Smooth muscle cell (in vitro differentiated cells): ENCODE data around the gene METAP1. TPM values are rescaled to one million over a fixed set of nuclear protein-coding genes. Genes with fewer than 3 reads are reported as not detected.
A peak's percentile ranks its signal among the peaks of the same experiment; 100 is the strongest.
"Not testable (repeated sequence)": the region's sequence is repeated elsewhere in the genome, so short reads cannot be mapped to it uniquely, and the experiment has no call there.

ENCODE experiments used
- DNase-seq: peaks from one replicate; lab custom pipeline; 2025; ENCODE audit not compliant: unreplicated experiment; lab: John Stamatoyannopoulos, UW
- H2AFZ ChIP-seq: fragments of 200-600 bp; sonication (generic); 2 replicates; pipeline ENCODE4 v1.6.0; 2016; ENCODE audit warnings: antibody characterized with exemption, low read depth, mild to moderate bottlenecking
- H3F3A ChIP-seq: fragments of 200-600 bp; sonication (generic); 2 replicates; pipeline ENCODE4 v1.6.0; 2017; ENCODE audit warnings: antibody characterized with exemption, low read depth
- H3K27ac ChIP-seq: fragments of 200-600 bp; sonication (generic); 2 replicates; pipeline ENCODE4 v1.5.1; 2016; ENCODE audit warnings: low read depth, mild to moderate bottlenecking
- H3K27me3 ChIP-seq: fragments of 200-600 bp; sonication (generic); 2 replicates; pipeline ENCODE4 v1.6.1; 2016; ENCODE audit warnings: low read depth, mild to moderate bottlenecking
- H3K36me3 ChIP-seq: fragments of 200-600 bp; sonication (generic); 2 replicates; pipeline ENCODE4 v1.5.1; 2016; ENCODE audit warnings: low read depth
- H3K4me1 ChIP-seq: fragments of 200-600 bp; sonication (generic); 2 replicates; pipeline ENCODE4 v1.5.1; 2016; ENCODE audit warnings: low read depth
- H3K4me2 ChIP-seq: fragments of 200-600 bp; sonication (generic); 2 replicates; pipeline ENCODE4 v1.6.0; 2016; ENCODE audit warnings: mild to moderate bottlenecking
- H3K4me3 ChIP-seq: fragments of 200-600 bp; sonication (generic); 2 replicates; pipeline ENCODE4 v1.5.1; 2016; ENCODE audit warnings: mild to moderate bottlenecking
- H3K79me2 ChIP-seq: fragments of 200-600 bp; sonication (generic); 2 replicates; pipeline ENCODE4 v1.6.0; 2016; ENCODE audit warnings: low read depth, mild to moderate bottlenecking
- H3K9ac ChIP-seq: fragments of 200-600 bp; sonication (generic); 2 replicates; pipeline ENCODE4 v1.6.0; 2016; ENCODE audit warnings: low read depth
- H3K9me3 ChIP-seq: fragments of 200-600 bp; sonication (generic); replicated peaks from 2 replicates; pipeline ENCODE4 v1.5.1; 2016; ENCODE audit warnings: low read depth
- H4K20me1 ChIP-seq: fragments of 200-600 bp; sonication (generic); 2 replicates; pipeline ENCODE4 v1.6.0; 2016; ENCODE audit warnings: low read depth
- CTCF ChIP-seq: fragments of 200-600 bp; sonication (generic); IDR thresholded peaks from 2 replicates; pipeline ENCODE4 v1.5.1; 2017; ENCODE audit warnings: borderline replicate concordance, mild to moderate bottlenecking, antibody characterized with exemption; ENCODE audit not compliant: insufficient read depth, poor library complexity, severe bottlenecking
- WGBS: methylation state at CpG from one replicate; pipeline ENCODE4 v1.1.7; 2016; ENCODE audit warnings: low lambda C conversion rate; 5-methylcytosine and 5-hydroxymethylcytosine counted together
- polyA plus RNA-seq: library from polyadenylated mRNA; unstranded; fragments of >200 nt; fragmentation: Nextera tagmentation; extraction: Ambion mirVana; gene quantifications from 2 replicates; pipeline ENCODE4 v1.2.1, GENCODE V29; 2016
- total RNA-seq: library from RNA; depleted of rRNA; stranded (reverse); fragments of >200 nt; gene quantifications from 2 replicates; pipeline ENCODE4 v1.2.3, GENCODE V29; 2014

METAP1 gene
- total and polyA plus RNA-seq, 2 experiments from 2014 or later: 19.1 to 73.3 TPM

DNA sequence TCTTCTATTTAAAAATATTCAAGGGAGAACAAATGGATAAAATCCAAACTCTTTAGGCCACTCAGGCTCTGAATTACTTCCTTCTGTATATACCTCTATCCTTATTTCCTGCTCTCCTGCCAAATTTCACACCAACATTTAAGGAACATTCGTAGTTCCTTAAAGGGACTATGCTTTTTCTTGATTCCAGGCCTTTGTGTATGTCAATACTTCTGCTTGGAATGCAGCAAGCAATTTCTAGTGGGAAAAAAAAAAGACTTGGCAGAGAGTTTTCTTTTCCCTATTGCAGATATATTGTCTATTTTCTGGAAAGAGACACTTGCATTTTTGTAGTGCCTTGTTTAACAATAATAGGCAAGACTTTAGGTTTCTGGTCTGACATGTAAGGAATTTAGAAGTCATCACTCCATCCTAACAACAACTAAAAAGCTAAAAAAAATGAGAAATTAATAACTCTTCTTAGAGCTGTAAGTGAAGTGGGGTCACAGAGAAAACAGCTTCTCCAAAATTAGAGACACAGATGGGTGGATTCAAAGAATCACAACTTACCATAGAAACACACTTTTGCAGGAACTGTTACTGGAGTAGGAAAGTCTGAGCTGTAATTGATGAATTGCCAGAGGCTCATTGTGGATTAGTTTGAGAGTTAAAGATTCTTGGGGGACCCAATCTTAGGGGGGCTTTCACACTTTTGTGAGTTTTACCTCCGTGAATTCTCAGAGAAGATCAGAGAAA, 95.1 kb downstream of the METAP1 start:
- Histone ChIP-seq H3K27me3 (no peaks in the 10 kb centered on the region), H2AFZ (peak overlapping the region; percentile 39), H3K36me3 (no peaks in the 10 kb centered on the region), H3K79me2 (peaks cover 43% of the 10 kb centered on the region), H3K4me2 (peak overlapping the region; percentile 89), H3K9ac (no peak overlapping the region), H3K27ac (peak overlapping the region; percentile 38), H4K20me1 (peaks cover 8% of the 10 kb centered on the region), H3F3A (peaks cover 5% of the 10 kb centered on the region), H3K9me3 (no peaks in the 10 kb centered on the region), H3K4me1 (peaks cover 26% of the 10 kb centered on the region), H3K4me3 (peak overlapping the region; percentile 91)
- TF ChIP-seq CTCF: no peak
- WGBS: 53% methylated on average over 2 of the region's 2 CpGs
- DNase-seq: no peak

GRCh38 chr4:99091216-99091575, 95.7 kb downstream of the METAP1 start:
- H4K20me1 ChIP-seq: peaks cover 4% of the 10 kb centered on the region
- WGBS: 31% methylated on average over 2 of the region's 2 CpGs
- peak overlapping the region; percentile 1 for H3K4me3 ChIP-seq
- H3K4me1 ChIP-seq: peaks cover 26% of the 10 kb centered on the region
- no peaks in the 10 kb centered on the region for H3K27me3 ChIP-seq
- TF ChIP-seq CTCF: no peak
- no peak overlapping the region for H3K9ac ChIP-seq
- peak overlapping the region; percentile 89 for H3K4me2 ChIP-seq
- no peak for DNase-seq
- H3F3A ChIP-seq: peaks cover 5% of the 10 kb centered on the region
- H2AFZ ChIP-seq: peak overlapping the region; percentile 39
- peaks cover 37% of the 10 kb centered on the region for H3K79me2 ChIP-seq
- H3K9me3 ChIP-seq: no peaks in the 10 kb centered on the region
- no peaks in the 10 kb centered on the region for H3K36me3 ChIP-seq
- peak overlapping the region; percentile 38 for H3K27ac ChIP-seq

DNA sequence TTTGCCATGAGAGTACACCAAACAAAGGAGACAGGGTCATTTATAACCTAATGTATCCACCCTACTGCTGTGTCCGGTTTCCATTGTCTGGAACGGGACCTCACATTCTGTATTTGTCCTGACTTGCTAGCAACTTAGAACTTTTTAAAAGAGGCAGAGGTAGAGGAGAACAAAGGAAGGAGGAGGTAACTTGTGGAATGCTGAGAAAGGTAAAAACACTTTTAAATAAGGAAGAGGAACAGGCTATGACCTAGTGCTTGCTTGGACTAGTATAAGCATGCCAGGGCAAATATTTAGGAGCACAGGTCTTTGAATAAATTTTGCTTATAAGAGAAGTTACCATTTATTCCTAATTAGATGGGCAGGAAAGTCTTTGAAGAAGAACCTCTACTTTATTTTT, 96.3 kb downstream of the METAP1 start:
- not testable (repeated sequence) for H3K9me3 ChIP-seq, H3K27me3 ChIP-seq, H4K20me1 ChIP-seq, H2AFZ ChIP-seq, H3K36me3 ChIP-seq, H3K9ac ChIP-seq, H3F3A ChIP-seq, H3K4me3 ChIP-seq, H3K27ac ChIP-seq, DNase-seq
- H3K79me2 ChIP-seq: peaks cover 31% of the 10 kb centered on the region
- WGBS: 88% methylated on average over 2 of the region's 2 CpGs
- H3K4me2 ChIP-seq: peak overlapping the region; percentile 1
- H3K4me1 ChIP-seq: peaks cover 26% of the 10 kb centered on the region

DNA sequence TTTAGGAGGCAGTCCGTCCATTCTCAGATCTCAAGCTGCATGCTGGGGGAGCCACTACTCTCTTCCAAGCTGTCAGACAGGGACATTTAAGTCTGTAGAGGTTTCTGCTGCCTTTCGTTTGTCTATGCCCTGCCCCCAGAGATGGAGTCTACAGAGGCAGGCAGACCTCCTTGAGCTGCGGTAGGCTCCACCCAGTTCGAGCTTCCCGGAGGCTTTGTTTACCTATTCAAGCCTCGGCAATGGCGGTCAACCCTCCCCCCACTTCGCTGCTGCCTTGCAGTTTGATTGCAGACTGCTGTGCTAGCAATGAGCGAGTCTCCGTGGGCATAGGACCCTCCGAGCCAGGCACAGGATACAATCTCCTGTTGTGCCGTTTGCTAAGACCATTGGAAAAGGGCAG, 103.8 kb downstream of the METAP1 start:
- Histone ChIP-seq H3K4me2 (no peak overlapping the region), H3K9ac (no peak overlapping the region), H3K4me3 (no peak overlapping the region), H3K27me3 (no peaks in the 10 kb centered on the region), H2AFZ (no peak overlapping the region), H3K27ac (no peak overlapping the region), H3F3A (no peaks in the 10 kb centered on the region), H4K20me1 (no peaks in the 10 kb centered on the region), H3K36me3 (no peaks in the 10 kb centered on the region), H3K4me1 (no peaks in the 10 kb centered on the region), H3K9me3 (no peaks in the 10 kb centered on the region), H3K79me2 (no peaks in the 10 kb centered on the region)
- DNase-seq: no peak
- no peak for TF ChIP-seq CTCF
- 90% methylated on average over 12 of the region's 12 CpGs for WGBS

GRCh38 chr4:99099814-99100213, 104.3 kb downstream of the METAP1 start:
- not testable (repeated sequence) for H3K27me3 ChIP-seq, H4K20me1 ChIP-seq, H3K4me3 ChIP-seq, H3K36me3 ChIP-seq, H3F3A ChIP-seq, H3K27ac ChIP-seq, H3K9ac ChIP-seq, H2AFZ ChIP-seq, H3K4me1 ChIP-seq, DNase-seq, H3K9me3 ChIP-seq, H3K4me2 ChIP-seq, H3K79me2 ChIP-seq
- WGBS: 77% methylated on average over 5 of the region's 5 CpGs
